ENCODE measurements around the gene VWA3B. TPM values are rescaled to one million over a fixed set of nuclear protein-coding genes. Genes with fewer than 3 reads are reported as not detected.

VWA3B gene
- total RNA-seq, 1 donor from 2014 or later, result 4.1 TPM

DNA sequence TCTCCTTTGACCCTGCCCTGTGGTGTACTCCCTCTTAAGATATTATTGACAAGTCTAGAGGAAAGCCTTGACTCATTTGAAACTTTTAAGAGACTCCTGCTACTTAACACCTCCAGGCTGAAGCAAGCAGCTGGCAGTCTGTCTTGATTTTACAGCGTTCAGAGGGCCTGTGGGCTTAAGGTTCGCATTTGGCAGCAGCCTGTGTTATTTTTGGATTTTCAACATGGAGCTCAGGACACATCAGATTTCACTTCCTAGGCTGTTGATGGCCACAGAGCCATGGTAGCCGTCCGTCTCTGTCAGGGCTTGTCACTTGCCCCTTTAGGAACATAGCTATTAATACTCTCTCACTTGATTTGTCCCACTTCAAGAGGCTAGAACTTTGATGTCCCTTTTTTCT lies 73.6 kb downstream of the VWA3B start:
- Mint-ChIP-seq H3K4me1 (ENCODE audit: unreplicated experiment) (peaks cover 18% of the 10 kb centered on the region), H3K36me3 (no peaks in the 10 kb centered on the region), H3K27ac (no peak overlapping the region), H3K27me3 (no peaks in the 10 kb centered on the region), H3K4me3 (no peak overlapping the region), H3K9me3 (no peaks in the 10 kb centered on the region)
- no peak for DNase-seq (ENCODE audit: extremely low spot score, unreplicated experiment)
- TF ChIP-seq, protein P1, sequence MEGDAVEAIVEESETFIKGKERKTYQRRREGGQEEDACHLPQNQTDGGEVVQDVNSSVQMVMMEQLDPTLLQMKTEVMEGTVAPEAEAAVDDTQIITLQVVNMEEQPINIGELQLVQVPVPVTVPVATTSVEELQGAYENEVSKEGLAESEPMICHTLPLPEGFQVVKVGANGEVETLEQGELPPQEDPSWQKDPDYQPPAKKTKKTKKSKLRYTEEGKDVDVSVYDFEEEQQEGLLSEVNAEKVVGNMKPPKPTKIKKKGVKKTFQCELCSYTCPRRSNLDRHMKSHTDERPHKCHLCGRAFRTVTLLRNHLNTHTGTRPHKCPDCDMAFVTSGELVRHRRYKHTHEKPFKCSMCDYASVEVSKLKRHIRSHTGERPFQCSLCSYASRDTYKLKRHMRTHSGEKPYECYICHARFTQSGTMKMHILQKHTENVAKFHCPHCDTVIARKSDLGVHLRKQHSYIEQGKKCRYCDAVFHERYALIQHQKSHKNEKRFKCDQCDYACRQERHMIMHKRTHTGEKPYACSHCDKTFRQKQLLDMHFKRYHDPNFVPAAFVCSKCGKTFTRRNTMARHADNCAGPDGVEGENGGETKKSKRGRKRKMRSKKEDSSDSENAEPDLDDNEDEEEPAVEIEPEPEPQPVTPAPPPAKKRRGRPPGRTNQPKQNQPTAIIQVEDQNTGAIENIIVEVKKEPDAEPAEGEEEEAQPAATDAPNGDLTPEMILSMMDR (conservative IDR thresholded peaks at IDR 0.05), result no peak

- H3K36me3 Mint-ChIP-seq, result no peaks in the 10 kb centered on the region
- H3K9me3 Mint-ChIP-seq, result no peaks in the 10 kb centered on the region
- no peak overlapping the region for H3K4me3 Mint-ChIP-seq
- no peaks in the 10 kb centered on the region for H3K27me3 Mint-ChIP-seq
- no peak for DNase-seq (ENCODE audit: extremely low spot score, unreplicated experiment)
- peaks cover 18% of the 10 kb centered on the region for H3K4me1 Mint-ChIP-seq (ENCODE audit: unreplicated experiment)
- TF ChIP-seq, protein P1 (conservative IDR thresholded peaks at IDR 0.05), result no peak
- no peak overlapping the region for H3K27ac Mint-ChIP-seq
These were observed 74.2 kb downstream of the VWA3B start for GRCh38 chr2:98161186-98161585.

GRCh38 chr2:98164256-98164655 lies 77.3 kb downstream of the VWA3B start:
- H3K36me3 Mint-ChIP-seq, result no peaks in the 10 kb centered on the region
- H3K27me3 Mint-ChIP-seq, result peaks cover 1% of the 10 kb centered on the region

DNA sequence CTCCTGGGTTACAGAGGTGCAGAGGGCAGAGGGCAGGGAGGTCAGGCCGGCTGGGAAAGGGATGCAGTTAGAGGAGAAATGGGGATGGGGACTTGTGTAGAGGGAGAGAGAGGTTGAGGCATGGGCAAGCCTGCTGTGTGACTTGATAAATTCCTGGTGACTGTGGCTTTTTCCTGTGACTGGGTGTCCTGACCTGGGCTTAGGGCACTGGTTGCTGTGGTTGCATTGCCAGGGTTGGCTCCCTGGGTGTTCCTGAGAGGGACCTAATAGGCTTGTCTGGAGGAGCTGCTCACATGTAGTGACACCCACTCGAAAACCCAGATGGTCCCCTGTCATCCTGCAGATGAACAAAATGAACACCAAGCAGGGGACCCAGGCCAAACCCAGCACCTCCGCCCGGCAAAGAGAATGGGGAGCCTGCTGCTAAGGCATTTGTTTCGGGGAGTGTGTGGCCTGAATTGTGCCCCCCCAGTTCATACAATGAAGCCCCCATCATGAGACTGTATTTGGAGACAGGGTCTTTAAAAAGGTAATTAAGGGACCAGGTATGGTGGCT lies 78.6 kb downstream of the VWA3B start:
- DNase-seq (ENCODE audit: extremely low spot score, unreplicated experiment), result no peak
- peaks cover 18% of the 10 kb centered on the region for H3K4me1 Mint-ChIP-seq (ENCODE audit: unreplicated experiment)
- H3K27ac Mint-ChIP-seq, result no peak overlapping the region
- H3K27me3 Mint-ChIP-seq, result peaks cover 7% of the 10 kb centered on the region
- H3K36me3 Mint-ChIP-seq, result no peaks in the 10 kb centered on the region
- H3K9me3 Mint-ChIP-seq, result peaks cover 4% of the 10 kb centered on the region
- no peak overlapping the region for H3K4me3 Mint-ChIP-seq
- TF ChIP-seq, protein P1 (conservative IDR thresholded peaks at IDR 0.05), result no peak

More at GRCh38 chr2:98164256-98164655, 77.3 kb downstream of the VWA3B start:
- Mint-ChIP-seq H3K4me1 (ENCODE audit: unreplicated experiment) (peaks cover 18% of the 10 kb centered on the region), H3K4me3 (no peak overlapping the region), H3K27ac (no peak overlapping the region), H3K9me3 (peaks cover 2% of the 10 kb centered on the region)
- no peak for DNase-seq (ENCODE audit: extremely low spot score, unreplicated experiment)
- TF ChIP-seq, protein P1 (conservative IDR thresholded peaks at IDR 0.05), result no peak

DNA sequence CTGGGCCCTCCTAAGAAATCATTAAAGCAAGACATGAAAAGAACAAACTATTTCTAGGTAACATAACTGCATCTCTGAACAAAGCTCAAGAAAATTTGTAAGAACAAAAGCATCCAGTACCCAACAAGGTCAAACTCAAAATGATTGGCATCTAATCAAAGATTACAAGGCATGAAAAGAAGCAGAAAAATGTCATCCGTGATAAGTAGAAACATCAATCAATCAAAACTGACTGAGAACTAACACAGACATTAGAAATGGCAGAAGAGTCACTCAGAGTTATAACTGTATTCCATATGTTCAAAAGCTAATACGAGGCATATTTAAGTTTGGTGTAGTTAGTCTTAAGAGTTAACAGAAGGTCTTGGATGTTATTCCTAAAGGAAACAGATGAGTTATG lies 80.9 kb downstream of the VWA3B start:
- H3K4me3 Mint-ChIP-seq, result no peak overlapping the region
- no peak for DNase-seq (ENCODE audit: extremely low spot score, unreplicated experiment)
- no peak overlapping the region for H3K27ac Mint-ChIP-seq
- peaks cover 10% of the 10 kb centered on the region for H3K9me3 Mint-ChIP-seq
- TF ChIP-seq, protein P1 (conservative IDR thresholded peaks at IDR 0.05), result no peak
- H3K36me3 Mint-ChIP-seq, result no peaks in the 10 kb centered on the region
- peaks cover 10% of the 10 kb centered on the region for H3K4me1 Mint-ChIP-seq (ENCODE audit: unreplicated experiment)
- H3K27me3 Mint-ChIP-seq, result peaks cover 9% of the 10 kb centered on the region

DNA sequence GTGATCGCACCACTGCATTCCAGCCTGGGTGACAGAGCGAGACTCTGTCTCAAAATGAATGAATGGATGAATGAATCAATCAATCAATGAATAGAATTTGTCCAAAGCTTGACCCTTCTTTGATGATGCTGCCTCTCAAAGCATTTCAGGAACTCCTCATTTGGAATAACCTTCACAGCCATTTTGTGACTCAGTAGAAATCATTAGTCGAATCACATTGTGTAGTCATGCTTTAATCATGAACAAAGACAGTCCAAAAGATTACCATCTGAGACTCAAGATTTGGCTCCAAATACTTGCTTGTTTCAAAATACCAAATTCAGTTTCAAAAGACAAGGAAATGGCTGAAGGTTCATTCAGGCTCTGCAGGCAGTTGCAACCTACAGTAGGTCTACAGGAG lies 83.1 kb downstream of the VWA3B start:
- no peak overlapping the region for H3K4me3 Mint-ChIP-seq

More for the DNA sequence above, 83.1 kb downstream of the VWA3B start:
- DNase-seq (ENCODE audit: extremely low spot score, unreplicated experiment), result no peak
- Mint-ChIP-seq H3K27ac (no peak overlapping the region), H3K27me3 (peaks cover 13% of the 10 kb centered on the region), H3K9me3 (peaks cover 10% of the 10 kb centered on the region), H3K36me3 (no peaks in the 10 kb centered on the region), H3K4me1 (ENCODE audit: unreplicated experiment) (no peaks in the 10 kb centered on the region)
- TF ChIP-seq, protein P1 (conservative IDR thresholded peaks at IDR 0.05), result no peak

Data from type B pancreatic cell (in vitro differentiated cells).